SK-N-SH (cell line): ENCODE data around the gene GALNT18. TPM values are rescaled to one million over a fixed set of nuclear protein-coding genes. Genes with fewer than 3 reads are reported as not detected.

Source experiments
- CTCF ChIA-PET: fragments of 300-600, 350-600 bp; formaldehyde crosslinking; extraction: SDS; loops from one replicate; lab custom pipeline; 2021; lab: Yijun Ruan, JAX
- POLR2A ChIA-PET: fragments of 350-600 bp; sonication (Branson Sonifier 250); formaldehyde crosslinking; extraction: SDS; loops from one replicate; lab custom pipeline; 2020; ENCODE audit warnings: antibody characterized with exemption, inconsistent platforms; lab: Yijun Ruan, JAX
- DNase-seq: peaks from one replicate; pipeline ENCODE4 v3.0.0; 2012
- H2AFZ ChIP-seq: fragments of 200-600 bp; sonication (generic); 2 replicates; pipeline ENCODE4 v1.8.1; 2016; ENCODE audit warnings: antibody characterized with exemption, mild to moderate bottlenecking, low read depth
- H3F3A ChIP-seq: fragments of 200-600 bp; sonication (generic); replicated peaks from 2 replicates; pipeline ENCODE3; 2016; ENCODE audit warnings: antibody characterized with exemption, mild to moderate bottlenecking; ENCODE audit not compliant: insufficient read depth
- H3K27ac ChIP-seq, 2 experiments: fragments of 200-500 bp in 1 of 2; fragments of 200-600 bp in 1 of 2; sonication (Bioruptor generic) in 1 of 2; sonication (generic), shearing (Covaris generic) in 1 of 2; 2 replicates each; pipeline versions ENCODE4 v1.5.1 to v1.6.1; 2014 to 2016; ENCODE audit warnings: low read depth in 2 of 2, inconsistent platforms in 1 of 2, low read length in 1 of 2, mild to moderate bottlenecking in 1 of 2, mixed read lengths in 1 of 2
- H3K27me3 ChIP-seq: fragments of 200-600 bp; sonication (generic), shearing (Covaris generic); 2 replicates; pipeline ENCODE4 v1.6.1; 2016; ENCODE audit warnings: mixed run types; ENCODE audit not compliant: insufficient read depth
- H3K36me3 ChIP-seq, 2 experiments: fragments of 200-500 bp in 1 of 2; fragments of 200-600 bp in 1 of 2; sonication (Bioruptor generic) in 1 of 2; sonication (generic) in 1 of 2; replicated peaks in 1 of 2; 2 replicates each; pipeline versions ENCODE3 to v1.5.1; 2014 to 2016; ENCODE audit warnings: low read length in 1 of 2, mild to moderate bottlenecking in 1 of 2; ENCODE audit not compliant: insufficient read depth in 2 of 2, control insufficient read depth in 1 of 2
- H3K4me1 ChIP-seq, 2 experiments: fragments of 200-500 bp in 1 of 2; fragments of 200-600 bp in 1 of 2; sonication (Bioruptor generic) in 1 of 2; sonication (generic), shearing (Covaris generic) in 1 of 2; 2 replicates each; pipeline versions ENCODE4 v1.5.1 to v1.6.1; 2014 to 2016; ENCODE audit warnings: low read depth in 1 of 2, low read length in 1 of 2, mixed run types in 1 of 2; ENCODE audit not compliant: insufficient read depth in 2 of 2, control insufficient read depth in 1 of 2
- H3K4me2 ChIP-seq: fragments of 200-600 bp; sonication (generic), shearing (Covaris generic); 2 replicates; pipeline ENCODE4 v1.6.1; 2017; ENCODE audit warnings: mixed run types
- H3K4me3 ChIP-seq, 2 experiments: fragments of 200-500 bp in 1 of 2; fragments of 200-600 bp in 1 of 2; sonication (Bioruptor generic) in 1 of 2; sonication (generic), shearing (Covaris generic) in 1 of 2; 2 replicates each; pipeline versions ENCODE4 v1.5.1 to v1.8.1; 2014 to 2016; ENCODE audit warnings: low read depth in 2 of 2, inconsistent platforms in 1 of 2, low read length in 1 of 2, mild to moderate bottlenecking in 1 of 2, mixed read lengths in 1 of 2, moderate library complexity in 1 of 2
- H3K79me2 ChIP-seq: fragments of 200-600 bp; sonication (generic); 2 replicates; pipeline ENCODE4 v1.8.1; 2017; ENCODE audit warnings: mild to moderate bottlenecking; ENCODE audit not compliant: insufficient read depth
- H3K9ac ChIP-seq: fragments of 200-600 bp; sonication (generic); 2 replicates; pipeline ENCODE4 v1.6.1; 2017; ENCODE audit warnings: mixed run types
- H3K9me2 ChIP-seq: fragments of 200-600 bp; sonication (generic); 2 replicates; pipeline ENCODE4 v1.6.1; 2017; ENCODE audit warnings: mixed run types
- H3K9me3 ChIP-seq: fragments of 200-600 bp; sonication (generic); 2 replicates; pipeline ENCODE4 v1.6.1; 2017; ENCODE audit warnings: mixed run types, mild to moderate bottlenecking, moderate library complexity
- H4K20me1 ChIP-seq: fragments of 200-600 bp; sonication (generic); 2 replicates; pipeline ENCODE4 v1.6.1; 2017; ENCODE audit warnings: mild to moderate bottlenecking, mixed run types; ENCODE audit not compliant: insufficient read depth
- CHD2 ChIP-seq: fragments of 150-350 bp; IDR thresholded peaks from 2 replicates; pipeline ENCODE4 v1.6.1; 2018; ENCODE audit warnings: low read length; ENCODE audit not compliant: partially characterized antibody
- FOSL2 ChIP-seq: IDR thresholded peaks from 2 replicates; pipeline ENCODE4 v1.4.0; 2012; ENCODE audit warnings: low read depth, mild to moderate bottlenecking, moderate library complexity, borderline replicate concordance
- FOXJ3 ChIP-seq: sonication (generic); formaldehyde crosslinking; IDR thresholded peaks from 2 replicates; pipeline ENCODE4 v1.5.1; 2020; ENCODE audit warnings: mild to moderate bottlenecking, missing genetic modification reagents
- NRF1 ChIP-seq: IDR thresholded peaks from 2 replicates; pipeline ENCODE4 v1.6.1; 2012; ENCODE audit warnings: low read depth, mild to moderate bottlenecking, low read length
- RAD21 ChIP-seq: IDR thresholded peaks from 2 replicates; pipeline ENCODE4 v1.6.1; 2012; ENCODE audit warnings: mild to moderate bottlenecking, low read length
- RFX5 ChIP-seq: IDR thresholded peaks from 2 replicates; pipeline ENCODE4 v1.6.1; 2012; ENCODE audit warnings: mild to moderate bottlenecking, improper control_type of control experiment, low read length
- YY1 ChIP-seq: IDR thresholded peaks from 2 replicates; pipeline ENCODE4 v1.4.0; 2012; ENCODE audit warnings: low read depth, mild to moderate bottlenecking
- WGBS: methylation state at CpG from one replicate; pipeline ENCODE4 v1.1.6; 2017; ENCODE audit warnings: low lambda C conversion rate; 5-methylcytosine and 5-hydroxymethylcytosine counted together
- polyA plus RNA-seq, 3 experiments: library from polyadenylated mRNA; depleted of rRNA; stranded (reverse); fragments of >200 nt; gene quantifications; 2 replicates each; pipeline ENCODE4 v1.2.3, GENCODE V29; 2012
- TF ChIP-seq, protein P1 (sequence below): fragments of 150-350 bp; IDR thresholded peaks from 2 replicates; pipeline ENCODE4 v1.6.1; 2017; ENCODE audit warnings: antibody characterized with exemption, low read length, low read depth, borderline replicate concordance
- TF ChIP-seq, protein P2 (sequence below): fragments of 150-350 bp; IDR thresholded peaks from 2 replicates; pipeline ENCODE4 v1.6.1; 2016; ENCODE audit warnings: mild to moderate bottlenecking, low read depth, low read length
- TF ChIP-seq, protein P3 (sequence below): IDR thresholded peaks from 2 replicates; pipeline ENCODE4 v1.4.0; 2012; ENCODE audit warnings: low read depth, borderline replicate concordance
- TF ChIP-seq, protein P4 (sequence below): IDR thresholded peaks from 2 replicates; pipeline ENCODE4 v1.4.0; 2012; ENCODE audit warnings: low read depth

GALNT18 gene
- polyA plus RNA-seq, 1 of the 3 experiments (the other 2 are of a cell fraction): 0.64 TPM

DNA sequence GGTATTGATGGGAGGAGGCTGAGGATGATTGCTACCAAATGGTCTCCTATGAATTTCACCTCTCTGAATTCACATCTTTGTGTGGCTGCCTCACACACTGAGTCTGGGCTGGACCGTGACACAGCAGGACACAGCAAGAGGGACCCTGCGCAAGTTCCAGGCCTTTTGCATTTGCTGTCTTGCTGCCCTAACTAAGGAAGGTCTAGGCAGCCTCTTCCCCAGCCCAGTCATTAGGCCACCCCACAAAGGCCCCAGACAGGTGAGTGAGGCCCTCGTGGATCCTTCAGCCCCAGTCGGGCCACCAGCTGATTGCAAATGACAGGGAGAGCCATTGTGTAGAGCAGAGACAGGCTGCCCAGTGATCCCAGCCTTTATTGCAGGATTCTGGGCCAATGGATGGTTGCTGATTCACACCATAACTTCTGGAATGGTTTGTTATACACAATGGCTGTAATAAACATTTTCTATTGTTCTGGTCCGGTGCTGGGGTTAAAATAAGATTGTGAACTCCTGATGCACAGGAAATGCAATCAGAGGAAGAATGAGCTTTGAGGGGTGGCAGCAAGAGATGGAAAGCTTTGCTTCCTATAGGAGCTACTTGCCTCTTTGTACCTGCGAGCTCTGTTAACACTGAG is 240.2 kb downstream of the GALNT18 start:
- CTCF ChIA-PET: interaction anchor here (1.0 kb wide), 1 partner anchor 12 kb away, joined by 3 read pairs; no protein-coding TSS in a partner anchor
- H4K20me1 ChIP-seq: no peaks in the 10 kb centered on the region
- H3K4me2 ChIP-seq: no peak overlapping the region
- POLR2A ChIA-PET: interaction anchor here (1.0 kb wide), 1 partner anchor 33 kb away, joined by 3 read pairs; no protein-coding TSS in a partner anchor
- WGBS: 53% methylated on average over 3 of the region's 6 CpGs
- H3K4me1 ChIP-seq: peaks cover 0 to 29% of the 10 kb centered on the region in 2 experiments; a peak in 2 of 4 replicates
- no peak for DNase-seq
- no peak overlapping the region for H3K4me3 ChIP-seq
- H3K27me3 ChIP-seq: no peaks in the 10 kb centered on the region
- H3K9me2 ChIP-seq: no peaks in the 10 kb centered on the region
- no peaks in the 10 kb centered on the region for H3F3A ChIP-seq
- H3K36me3 ChIP-seq: no peaks in the 10 kb centered on the region
- H3K9me3 ChIP-seq: no peaks in the 10 kb centered on the region
- H3K9ac ChIP-seq: no peak overlapping the region
- H3K79me2 ChIP-seq: no peaks in the 10 kb centered on the region
- TF ChIP-seq FOSL2 (no peak), FOXJ3 (no peak), RAD21 (no peak), CHD2 (no peak), NRF1 (no peak), YY1 (no peak)
- TF ChIP-seq, protein P1, sequence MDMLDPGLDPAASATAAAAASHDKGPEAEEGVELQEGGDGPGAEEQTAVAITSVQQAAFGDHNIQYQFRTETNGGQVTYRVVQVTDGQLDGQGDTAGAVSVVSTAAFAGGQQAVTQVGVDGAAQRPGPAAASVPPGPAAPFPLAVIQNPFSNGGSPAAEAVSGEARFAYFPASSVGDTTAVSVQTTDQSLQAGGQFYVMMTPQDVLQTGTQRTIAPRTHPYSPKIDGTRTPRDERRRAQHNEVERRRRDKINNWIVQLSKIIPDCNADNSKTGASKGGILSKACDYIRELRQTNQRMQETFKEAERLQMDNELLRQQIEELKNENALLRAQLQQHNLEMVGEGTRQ: no peak
- TF ChIP-seq, protein P2, sequence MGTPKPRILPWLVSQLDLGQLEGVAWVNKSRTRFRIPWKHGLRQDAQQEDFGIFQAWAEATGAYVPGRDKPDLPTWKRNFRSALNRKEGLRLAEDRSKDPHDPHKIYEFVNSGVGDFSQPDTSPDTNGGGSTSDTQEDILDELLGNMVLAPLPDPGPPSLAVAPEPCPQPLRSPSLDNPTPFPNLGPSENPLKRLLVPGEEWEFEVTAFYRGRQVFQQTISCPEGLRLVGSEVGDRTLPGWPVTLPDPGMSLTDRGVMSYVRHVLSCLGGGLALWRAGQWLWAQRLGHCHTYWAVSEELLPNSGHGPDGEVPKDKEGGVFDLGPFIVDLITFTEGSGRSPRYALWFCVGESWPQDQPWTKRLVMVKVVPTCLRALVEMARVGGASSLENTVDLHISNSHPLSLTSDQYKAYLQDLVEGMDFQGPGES: no peak
- TF ChIP-seq, protein P3, sequence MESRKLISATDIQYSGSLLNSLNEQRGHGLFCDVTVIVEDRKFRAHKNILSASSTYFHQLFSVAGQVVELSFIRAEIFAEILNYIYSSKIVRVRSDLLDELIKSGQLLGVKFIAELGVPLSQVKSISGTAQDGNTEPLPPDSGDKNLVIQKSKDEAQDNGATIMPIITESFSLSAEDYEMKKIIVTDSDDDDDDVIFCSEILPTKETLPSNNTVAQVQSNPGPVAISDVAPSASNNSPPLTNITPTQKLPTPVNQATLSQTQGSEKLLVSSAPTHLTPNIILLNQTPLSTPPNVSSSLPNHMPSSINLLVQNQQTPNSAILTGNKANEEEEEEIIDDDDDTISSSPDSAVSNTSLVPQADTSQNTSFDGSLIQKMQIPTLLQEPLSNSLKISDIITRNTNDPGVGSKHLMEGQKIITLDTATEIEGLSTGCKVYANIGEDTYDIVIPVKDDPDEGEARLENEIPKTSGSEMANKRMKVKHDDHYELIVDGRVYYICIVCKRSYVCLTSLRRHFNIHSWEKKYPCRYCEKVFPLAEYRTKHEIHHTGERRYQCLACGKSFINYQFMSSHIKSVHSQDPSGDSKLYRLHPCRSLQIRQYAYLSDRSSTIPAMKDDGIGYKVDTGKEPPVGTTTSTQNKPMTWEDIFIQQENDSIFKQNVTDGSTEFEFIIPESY: no peak
- H3K27ac ChIP-seq: no peak overlapping the region; a peak in 1 of 4 replicates
- H2AFZ ChIP-seq: no peak overlapping the region

DNA sequence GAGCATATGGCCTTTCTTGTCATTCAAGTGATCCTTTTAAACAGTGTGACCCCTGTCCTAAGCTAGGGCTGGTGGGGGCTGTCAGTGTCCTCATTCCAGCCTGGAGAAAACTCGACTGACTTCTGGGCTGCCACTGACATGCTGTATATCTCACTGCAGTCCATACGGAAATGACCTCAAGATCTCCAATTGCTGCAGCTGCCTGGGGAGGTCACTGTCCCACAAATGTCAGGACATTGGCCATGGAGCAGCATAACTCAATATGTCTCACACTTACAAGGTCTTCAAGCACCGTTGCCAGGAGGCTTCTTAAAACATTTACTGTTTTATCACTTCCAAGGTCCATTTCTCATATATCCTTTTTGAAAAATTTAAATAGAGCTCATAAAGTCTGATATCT is 240.9 kb downstream of the GALNT18 start:
- Histone ChIP-seq H3K79me2 (no peaks in the 10 kb centered on the region), H3K4me3 (no peak overlapping the region), H3K4me1 (peaks cover 0 to 29% of the 10 kb centered on the region in 2 experiments; a peak in 2 of 4 replicates), H3K9me3 (no peaks in the 10 kb centered on the region), H3F3A (no peaks in the 10 kb centered on the region), H3K4me2 (no peak overlapping the region), H3K9me2 (no peaks in the 10 kb centered on the region), H3K36me3 (no peaks in the 10 kb centered on the region), H4K20me1 (no peaks in the 10 kb centered on the region), H3K9ac (no peak overlapping the region), H3K27me3 (no peaks in the 10 kb centered on the region), H2AFZ (no peak overlapping the region), H3K27ac (no peak overlapping the region)
- CTCF ChIA-PET: interaction anchor here (1.0 kb wide), 1 partner anchor 12 kb away, joined by 3 read pairs; no protein-coding TSS in a partner anchor
- 49% methylated on average over 3 of the region's 3 CpGs for WGBS
- TF ChIP-seq, protein P2: no peak
- TF ChIP-seq YY1 (no peak), CHD2 (no peak), RFX5 (no peak)
- TF ChIP-seq, protein P4, sequence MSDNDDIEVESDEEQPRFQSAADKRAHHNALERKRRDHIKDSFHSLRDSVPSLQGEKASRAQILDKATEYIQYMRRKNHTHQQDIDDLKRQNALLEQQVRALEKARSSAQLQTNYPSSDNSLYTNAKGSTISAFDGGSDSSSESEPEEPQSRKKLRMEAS: no peak
- TF ChIP-seq, protein P3: no peak
- TF ChIP-seq, protein P1: no peak
- POLR2A ChIA-PET: no interaction called here
- no peak for DNase-seq
